C4-2B (cell line): Measurements from ENCODE around the gene LRRC59.

Source experiments
- ZFX ChIP-seq: fragments of 450-650 bp; IDR thresholded peaks from 2 replicates; pipeline ENCODE4 v1.6.1; 2017
- TF ChIP-seq, protein P1 (sequence below): fragments of 450-650 bp; conservative IDR thresholded peaks from 2 replicates; pipeline ENCODE4 v1.5.1; 2017; ENCODE audit warnings: mild to moderate bottlenecking

DNA sequence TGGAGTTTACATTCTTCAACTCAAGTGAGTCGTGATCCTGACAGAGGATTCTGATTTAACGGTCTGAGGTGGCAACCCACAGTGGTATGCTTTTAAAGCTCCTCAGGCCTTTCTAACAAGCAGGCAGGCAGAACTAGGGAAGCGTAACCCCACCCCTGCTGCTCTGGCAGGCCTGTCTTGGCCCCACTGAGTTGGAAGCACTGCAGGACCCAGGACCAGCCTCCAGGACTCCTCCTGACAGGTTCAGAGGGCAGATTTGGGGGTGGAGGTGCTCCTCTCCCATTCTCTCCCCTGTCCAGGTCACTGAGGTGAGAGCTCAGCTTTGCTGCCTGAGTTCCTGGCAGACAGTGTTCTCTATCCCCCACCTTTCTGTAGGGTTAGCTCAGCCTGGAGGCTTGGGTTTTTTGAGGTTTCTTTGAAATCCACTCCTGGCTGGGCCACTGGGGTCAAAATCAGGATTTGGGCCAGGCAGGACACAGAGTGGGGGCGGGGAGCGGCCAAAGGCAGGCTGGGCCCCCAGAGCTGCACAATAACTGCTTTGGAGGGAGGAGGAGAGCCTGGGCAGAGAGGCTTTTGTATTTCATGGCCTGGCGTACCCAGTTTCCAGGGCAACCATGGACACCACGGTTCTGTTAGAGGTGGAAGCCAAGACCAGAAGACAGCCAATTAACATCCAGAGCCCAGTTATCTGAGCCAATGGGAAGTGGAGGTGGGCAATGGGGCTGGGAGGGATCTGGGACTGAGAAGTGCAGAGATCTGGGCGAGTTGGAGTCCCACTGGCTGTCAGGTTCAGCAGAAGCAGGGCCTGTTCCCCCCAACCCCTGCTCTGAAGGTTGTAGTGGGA, 33.9 kb downstream of the LRRC59 start:
- TF ChIP-seq, protein P1, sequence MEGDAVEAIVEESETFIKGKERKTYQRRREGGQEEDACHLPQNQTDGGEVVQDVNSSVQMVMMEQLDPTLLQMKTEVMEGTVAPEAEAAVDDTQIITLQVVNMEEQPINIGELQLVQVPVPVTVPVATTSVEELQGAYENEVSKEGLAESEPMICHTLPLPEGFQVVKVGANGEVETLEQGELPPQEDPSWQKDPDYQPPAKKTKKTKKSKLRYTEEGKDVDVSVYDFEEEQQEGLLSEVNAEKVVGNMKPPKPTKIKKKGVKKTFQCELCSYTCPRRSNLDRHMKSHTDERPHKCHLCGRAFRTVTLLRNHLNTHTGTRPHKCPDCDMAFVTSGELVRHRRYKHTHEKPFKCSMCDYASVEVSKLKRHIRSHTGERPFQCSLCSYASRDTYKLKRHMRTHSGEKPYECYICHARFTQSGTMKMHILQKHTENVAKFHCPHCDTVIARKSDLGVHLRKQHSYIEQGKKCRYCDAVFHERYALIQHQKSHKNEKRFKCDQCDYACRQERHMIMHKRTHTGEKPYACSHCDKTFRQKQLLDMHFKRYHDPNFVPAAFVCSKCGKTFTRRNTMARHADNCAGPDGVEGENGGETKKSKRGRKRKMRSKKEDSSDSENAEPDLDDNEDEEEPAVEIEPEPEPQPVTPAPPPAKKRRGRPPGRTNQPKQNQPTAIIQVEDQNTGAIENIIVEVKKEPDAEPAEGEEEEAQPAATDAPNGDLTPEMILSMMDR = no peak
- TF ChIP-seq ZFX = no peak
